ENCODE data around the gene WDSUB1.

- TF ChIP-seq CTCF (IDR thresholded peaks at IDR 0.05) (no peak), POLR2A (IDR thresholded peaks at IDR 0.05) (no peak)
Observed at GRCh38 chr2:159275111-159275510, 11.4 kb downstream of the WDSUB1 start.
